Epithelial cell of esophagus (primary cell): ENCODE results near the gene NKIRAS1.

ENCODE experiments used
- DNase-seq: peaks from one replicate; pipeline ENCODE4 v3.0.0; 2010; ENCODE audit warnings: low read depth
- H3K4me3 ChIP-seq: 2 replicates; pipeline ENCODE4 v1.5.1; 2011; ENCODE audit warnings: mild to moderate bottlenecking, low read length, control low read depth
- CTCF ChIP-seq: IDR thresholded peaks from 2 replicates; pipeline ENCODE4 v1.5.1; 2011; ENCODE audit warnings: low read depth, mild to moderate bottlenecking, low read length, control low read depth, inconsistent platforms; ENCODE audit not compliant: insufficient read depth; ENCODE audit errors: missing control alignments

NKIRAS1 gene

GRCh38 chr3:23879485-23879884, 37.3 kb downstream of the NKIRAS1 start:
- H3K4me3 ChIP-seq: no peak overlapping the region
- no peak for DNase-seq
- TF ChIP-seq CTCF: no peak

GRCh38 chr3:23877329-23877980, 39.3 kb downstream of the NKIRAS1 start:
- no peak overlapping the region for H3K4me3 ChIP-seq
- no peak for TF ChIP-seq CTCF
- DNase-seq: peak; percentile 88

- DNase-seq: peak; percentile 17
- no peak for TF ChIP-seq CTCF
- H3K4me3 ChIP-seq: no peak overlapping the region
These were observed 39.9 kb downstream of the NKIRAS1 start for GRCh38 chr3:23876923-23877322.

GRCh38 chr3:23875113-23875725, 41.6 kb downstream of the NKIRAS1 start:
- DNase-seq: no peak
- no peak overlapping the region for H3K4me3 ChIP-seq
- no peak for TF ChIP-seq CTCF

- no peak for TF ChIP-seq CTCF
- no peak overlapping the region for H3K4me3 ChIP-seq
- peak; percentile 74 for DNase-seq
These were observed 42.3 kb downstream of the NKIRAS1 start for GRCh38 chr3:23874359-23875112.

- TF ChIP-seq CTCF: no peak
- DNase-seq: peak; percentile 20
- H3K4me3 ChIP-seq: no peak overlapping the region
These were observed 42.8 kb downstream of the NKIRAS1 start for GRCh38 chr3:23873941-23874340.
